ENCODE measurements around the gene NT5M. TPM values are rescaled to one million over a fixed set of nuclear protein-coding genes. Genes with fewer than 3 reads are reported as not detected.
A peak's percentile ranks its signal among the peaks of the same experiment; 100 is the strongest.

Gene NT5M
- total and polyA plus RNA-seq, 9 donors, result 5.1 to 10.8 (median 6.7) TPM

- H3K27ac ChIP-seq (ENCODE audit: low read length), result no peak overlapping the region
- no peaks in the 10 kb centered on the region for H3K36me3 ChIP-seq (ENCODE audit: control insufficient read depth, insufficient read depth, low read length)
- WGBS (ENCODE audit: insufficient coverage), result 41% methylated on average over 8 of the region's 14 CpGs
- peak; percentile 80 for DNase-seq
- peaks cover 47% of the 10 kb centered on the region for H3K4me1 ChIP-seq (ENCODE audit: control insufficient read depth, insufficient read depth, low read length)
- peaks cover 3% of the 10 kb centered on the region for H3K9me3 ChIP-seq (replicated peaks; ENCODE audit: control insufficient read depth, low read depth, low read length)
- no peak overlapping the region for H3K4me3 ChIP-seq (ENCODE audit: low read length)
- no peaks in the 10 kb centered on the region for H3K27me3 ChIP-seq (ENCODE audit: control insufficient read depth, insufficient read depth, low read length)
These were observed 51.6 kb downstream of the NT5M start for GRCh38 chr17:17354560-17355349.

- H3K27ac ChIP-seq (ENCODE audit: low read length), result no peak overlapping the region
- H3K4me1 ChIP-seq (ENCODE audit: control insufficient read depth, insufficient read depth, low read length), result peaks cover 43% of the 10 kb centered on the region
- 51% methylated on average over 10 of the region's 12 CpGs for WGBS (ENCODE audit: insufficient coverage)
- no peak overlapping the region for H3K4me3 ChIP-seq (ENCODE audit: low read length)
- no peak for DNase-seq
- peaks cover 3% of the 10 kb centered on the region for H3K9me3 ChIP-seq (replicated peaks; ENCODE audit: control insufficient read depth, low read depth, low read length)
- H3K36me3 ChIP-seq (ENCODE audit: control insufficient read depth, insufficient read depth, low read length), result no peaks in the 10 kb centered on the region
- H3K27me3 ChIP-seq (ENCODE audit: control insufficient read depth, insufficient read depth, low read length), result no peaks in the 10 kb centered on the region
These were observed 52.3 kb downstream of the NT5M start for GRCh38 chr17:17355426-17355825.

- peaks cover 3% of the 10 kb centered on the region for H3K9me3 ChIP-seq (replicated peaks; ENCODE audit: control insufficient read depth, low read depth, low read length)
These were observed 53.2 kb downstream of the NT5M start for GRCh38 chr17:17356149-17356930.

GRCh38 chr17:17356931-17357270 lies 53.7 kb downstream of the NT5M start:
- H3K9me3 ChIP-seq (replicated peaks; ENCODE audit: control insufficient read depth, low read depth, low read length), result peaks cover 3% of the 10 kb centered on the region
- DNase-seq, result no peak
- no peak overlapping the region for H3K4me3 ChIP-seq (ENCODE audit: low read length)
- no peaks in the 10 kb centered on the region for H3K36me3 ChIP-seq (ENCODE audit: control insufficient read depth, insufficient read depth, low read length)
- whole genome bisulfite sequencing (ENCODE audit: insufficient coverage), result 85% methylated on average over 5 of the region's 10 CpGs
- H3K27ac ChIP-seq (ENCODE audit: low read length), result no peak overlapping the region
- H3K4me1 ChIP-seq (ENCODE audit: control insufficient read depth, insufficient read depth, low read length), result peaks cover 33% of the 10 kb centered on the region
- H3K27me3 ChIP-seq (ENCODE audit: control insufficient read depth, insufficient read depth, low read length), result no peaks in the 10 kb centered on the region

More at GRCh38 chr17:17356149-17356930, 53.2 kb downstream of the NT5M start:
- WGBS (ENCODE audit: insufficient coverage), result 78% methylated on average over 9 of the region's 10 CpGs
- peaks cover 34% of the 10 kb centered on the region for H3K4me1 ChIP-seq (ENCODE audit: control insufficient read depth, insufficient read depth, low read length)
- H3K27ac ChIP-seq (ENCODE audit: low read length), result no peak overlapping the region
- no peaks in the 10 kb centered on the region for H3K27me3 ChIP-seq (ENCODE audit: control insufficient read depth, insufficient read depth, low read length)
- DNase-seq, result peak; percentile 89
- no peak overlapping the region for H3K4me3 ChIP-seq (ENCODE audit: low read length)
- H3K36me3 ChIP-seq (ENCODE audit: control insufficient read depth, insufficient read depth, low read length), result no peaks in the 10 kb centered on the region

- Histone ChIP-seq H3K4me1 (ENCODE audit: control insufficient read depth, insufficient read depth, low read length) (peaks cover 30% of the 10 kb centered on the region), H3K36me3 (ENCODE audit: control insufficient read depth, insufficient read depth, low read length) (no peaks in the 10 kb centered on the region), H3K9me3 (replicated peaks; ENCODE audit: control insufficient read depth, low read depth, low read length) (peaks cover 3% of the 10 kb centered on the region), H3K4me3 (ENCODE audit: low read length) (no peak overlapping the region), H3K27ac (ENCODE audit: low read length) (no peak overlapping the region), H3K27me3 (ENCODE audit: control insufficient read depth, insufficient read depth, low read length) (no peaks in the 10 kb centered on the region)
- DNase-seq, result no peak
- WGBS (ENCODE audit: insufficient coverage), result 89% methylated on average over 3 of the region's 3 CpGs
These were observed 55.0 kb downstream of the NT5M start for GRCh38 chr17:17358060-17358751.

- Histone ChIP-seq H3K9me3 (replicated peaks; ENCODE audit: control insufficient read depth, low read depth, low read length) (peaks cover 3% of the 10 kb centered on the region), H3K36me3 (ENCODE audit: control insufficient read depth, insufficient read depth, low read length) (no peaks in the 10 kb centered on the region), H3K27me3 (ENCODE audit: control insufficient read depth, insufficient read depth, low read length) (no peaks in the 10 kb centered on the region), H3K27ac (ENCODE audit: low read length) (no peak overlapping the region), H3K4me3 (ENCODE audit: low read length) (no peak overlapping the region), H3K4me1 (ENCODE audit: control insufficient read depth, insufficient read depth, low read length) (peaks cover 32% of the 10 kb centered on the region)
- WGBS (ENCODE audit: insufficient coverage), result no CpG with 5 or more reads among the region's 2 CpGs
- DNase-seq, result no peak
These were observed 55.7 kb downstream of the NT5M start for GRCh38 chr17:17358866-17359265.

- DNase-seq, result no peak
- WGBS (ENCODE audit: insufficient coverage), result 69% methylated on average over 2 of the region's 2 CpGs
- Histone ChIP-seq H3K27ac (ENCODE audit: low read length) (no peak overlapping the region), H3K36me3 (ENCODE audit: control insufficient read depth, insufficient read depth, low read length) (no peaks in the 10 kb centered on the region), H3K9me3 (replicated peaks; ENCODE audit: control insufficient read depth, low read depth, low read length) (peaks cover 3% of the 10 kb centered on the region), H3K4me3 (ENCODE audit: low read length) (no peak overlapping the region), H3K4me1 (ENCODE audit: control insufficient read depth, insufficient read depth, low read length) (peaks cover 36% of the 10 kb centered on the region), H3K27me3 (ENCODE audit: control insufficient read depth, insufficient read depth, low read length) (no peaks in the 10 kb centered on the region)
These were observed 56.1 kb downstream of the NT5M start for GRCh38 chr17:17359271-17359670.

GRCh38 chr17:17360087-17360730 lies 57.0 kb downstream of the NT5M start:
- H3K27ac ChIP-seq (ENCODE audit: low read length), result no peak overlapping the region
- no peaks in the 10 kb centered on the region for H3K27me3 ChIP-seq (ENCODE audit: control insufficient read depth, insufficient read depth, low read length)
- H3K9me3 ChIP-seq (replicated peaks; ENCODE audit: control insufficient read depth, low read depth, low read length), result peaks cover 3% of the 10 kb centered on the region
- H3K36me3 ChIP-seq (ENCODE audit: control insufficient read depth, insufficient read depth, low read length), result no peaks in the 10 kb centered on the region
- no CpG with 5 or more reads among the region's 1 CpG for WGBS (ENCODE audit: insufficient coverage)
- H3K4me1 ChIP-seq (ENCODE audit: control insufficient read depth, insufficient read depth, low read length), result peaks cover 35% of the 10 kb centered on the region
- H3K4me3 ChIP-seq (ENCODE audit: low read length), result no peak overlapping the region
- no peak for DNase-seq

- Histone ChIP-seq H3K36me3 (ENCODE audit: control insufficient read depth, insufficient read depth, low read length) (no peaks in the 10 kb centered on the region), H3K4me3 (ENCODE audit: low read length) (no peak overlapping the region), H3K4me1 (ENCODE audit: control insufficient read depth, insufficient read depth, low read length) (peaks cover 27% of the 10 kb centered on the region), H3K27ac (ENCODE audit: low read length) (no peak overlapping the region), H3K27me3 (ENCODE audit: control insufficient read depth, insufficient read depth, low read length) (no peaks in the 10 kb centered on the region), H3K9me3 (replicated peaks; ENCODE audit: control insufficient read depth, low read depth, low read length) (peaks cover 7% of the 10 kb centered on the region)
- DNase-seq, result no peak
- no CpG with 5 or more reads among the region's 5 CpGs for WGBS (ENCODE audit: insufficient coverage)
These were observed 58.3 kb downstream of the NT5M start for GRCh38 chr17:17361543-17361866.
